Activated CD8-positive, alpha-beta memory T cell treated with anti-CD3 and anti-CD28 coated beads for 36 hours (primary cell): ENCODE measurements around the gene ACTG1. TPM values are rescaled to one million over a fixed set of nuclear protein-coding genes. Genes with fewer than 3 reads are reported as not detected.

Source experiments
- CTCF ChIA-PET: fragments of 350-600 bp; sonication (Branson Sonifier 250); formaldehyde crosslinking; loops from one replicate; lab custom pipeline; 2021; ENCODE audit warnings: antibody characterized with exemption; lab: Charles Lee
- POLR2A ChIA-PET: fragments of 350-600 bp; sonication (Branson Sonifier 250); formaldehyde crosslinking; loops from one replicate; lab custom pipeline; 2021; ENCODE audit warnings: antibody characterized with exemption; lab: Charles Lee
- total RNA-seq, 2 experiments: library from RNA; stranded (reverse); gene quantifications; one replicate each; pipeline ENCODE4 v1.2.3, GENCODE V29; 2021

Gene ACTG1
- 1,000 to 10,000 TPM; 4,757 to 4,840 TPM for total RNA-seq

GRCh38 chr17:81512562-81513371 is at the start of gene ACTG1:
TSS of gene ACTG1 (minus strand) at chr17:81512799. CDS start at chr17:81512354, 445 bp downstream.
- ChIA-PET POLR2A (interaction anchor here (0.6 to 1.5 kb wide), 4 partner anchors 24 to 1255 kb away, joined by 3 to 4 read pairs (median 4); partner anchors contain the start of gene FAAP100), CTCF (interaction anchor here (1.1 kb wide), 1 partner anchor 152 kb away, joined by 3 read pairs; no protein-coding TSS in a partner anchor)

- ChIA-PET POLR2A (no interaction called here), CTCF (no interaction called here)
These were observed 48.9 kb upstream of the ACTG1 start for GRCh38 chr17:81561494-81561885.

DNA sequence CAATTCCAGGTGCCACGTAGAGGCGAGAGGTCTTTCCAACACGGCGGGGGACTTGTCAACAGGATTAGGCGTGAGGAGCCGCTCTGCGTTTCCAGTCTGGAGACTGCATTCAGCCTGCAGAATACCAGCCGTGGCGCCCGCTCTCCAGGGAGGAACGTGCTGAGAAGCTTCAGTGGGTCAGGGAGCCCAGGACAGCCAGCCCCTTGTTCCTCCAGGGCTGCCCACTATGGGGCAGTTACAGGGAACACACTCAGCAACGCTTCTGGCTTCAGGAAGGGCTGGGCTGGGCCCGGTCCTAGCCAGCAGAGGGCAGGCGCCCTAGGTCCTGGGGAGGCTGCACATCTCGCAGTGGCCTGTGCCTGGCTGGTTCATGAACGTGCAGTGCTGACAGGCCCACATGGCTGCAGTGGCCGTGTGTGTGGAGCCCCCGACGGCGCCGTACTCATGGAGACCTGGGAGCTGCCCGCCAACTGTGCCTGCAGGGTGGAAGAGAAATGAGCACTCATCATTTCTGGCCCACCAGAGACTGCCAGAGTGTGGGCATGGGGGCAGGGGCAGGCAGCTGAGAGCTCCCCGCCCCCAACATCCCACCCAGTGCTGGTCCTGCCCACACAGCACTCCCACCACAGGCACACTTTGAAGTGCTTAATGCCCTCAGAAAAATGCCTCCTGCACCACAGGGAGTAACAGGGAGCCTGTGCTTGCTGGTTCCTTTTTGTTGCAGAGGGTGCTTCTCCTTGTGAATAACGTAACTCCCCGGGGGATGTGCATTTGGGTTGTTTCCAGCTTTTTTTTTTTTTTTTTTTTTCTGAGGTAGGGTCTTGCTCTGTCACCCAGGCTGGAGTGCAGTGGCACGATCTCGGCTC is 46.6 kb upstream of the ACTG1 start:
- POLR2A ChIA-PET = interaction anchor here (0.7 kb wide), 1 partner anchor 108 kb away, joined by 6 read pairs; no protein-coding TSS in a partner anchor

DNA sequence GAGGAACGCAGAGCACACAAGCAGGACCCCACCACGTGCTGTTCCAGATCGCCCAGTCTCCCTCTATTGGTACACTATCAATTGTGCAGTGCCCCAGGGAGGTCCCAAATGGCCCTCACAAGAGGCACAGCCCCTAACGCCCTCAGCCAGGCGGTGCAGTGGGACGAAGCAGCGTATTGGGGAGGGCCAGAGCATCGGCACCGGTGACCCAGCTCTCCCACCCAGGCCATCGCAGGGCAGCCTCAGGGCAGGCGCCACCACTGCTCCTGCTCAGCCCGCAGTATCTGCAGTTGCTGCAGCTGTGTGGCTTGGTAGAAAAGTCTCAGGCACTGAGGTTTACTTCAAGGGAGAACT is 45.5 kb upstream of the ACTG1 start:
- ChIA-PET POLR2A (no interaction called here), CTCF (no interaction called here)

More for the DNA sequence above, 46.6 kb upstream of the ACTG1 start:
- CTCF ChIA-PET = interaction anchor here (0.7 kb wide), 1 partner anchor 140 kb away, joined by 4 read pairs; no protein-coding TSS in a partner anchor

DNA sequence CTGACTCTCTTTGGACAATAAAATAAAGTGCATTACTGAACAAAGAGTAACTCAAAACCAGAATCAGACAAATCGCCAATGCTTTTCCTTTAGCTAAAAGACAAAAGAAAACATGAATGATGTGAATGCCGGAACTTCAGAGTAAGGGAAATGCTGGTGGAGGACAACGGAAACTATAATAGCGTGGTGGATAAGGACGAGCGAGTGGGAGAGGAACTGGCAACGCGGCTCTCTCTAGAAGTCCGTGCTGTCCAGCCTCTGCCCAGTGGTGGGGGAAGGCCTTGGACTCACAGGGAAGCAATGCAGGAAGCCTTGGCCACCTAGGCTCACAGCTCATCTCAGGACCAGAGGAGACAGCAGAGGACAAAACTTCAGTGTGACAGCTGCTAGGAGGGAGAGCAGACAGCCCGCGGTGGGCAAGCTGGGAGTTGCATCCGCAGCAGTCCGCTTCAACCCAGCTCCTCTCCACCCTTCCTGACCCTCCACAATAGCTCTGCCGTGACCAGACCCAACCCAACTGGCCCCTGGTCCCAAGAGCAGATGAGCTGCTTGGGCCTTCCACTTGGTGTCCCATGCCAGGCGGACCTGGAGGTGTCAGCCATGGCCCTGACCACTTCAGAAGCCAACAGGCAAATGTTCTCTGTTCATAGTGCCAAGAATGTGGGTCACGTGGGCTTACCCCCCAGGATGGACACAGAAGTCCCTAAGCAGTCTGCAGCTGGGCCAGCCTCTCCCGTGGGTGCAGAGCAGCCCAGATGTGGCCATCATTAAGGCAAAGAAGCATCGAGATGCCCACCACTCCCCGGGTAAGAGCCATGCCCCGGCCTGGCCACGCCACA is 44.9 kb upstream of the ACTG1 start:
- POLR2A ChIA-PET = no interaction called here
- CTCF ChIA-PET = no interaction called here

DNA sequence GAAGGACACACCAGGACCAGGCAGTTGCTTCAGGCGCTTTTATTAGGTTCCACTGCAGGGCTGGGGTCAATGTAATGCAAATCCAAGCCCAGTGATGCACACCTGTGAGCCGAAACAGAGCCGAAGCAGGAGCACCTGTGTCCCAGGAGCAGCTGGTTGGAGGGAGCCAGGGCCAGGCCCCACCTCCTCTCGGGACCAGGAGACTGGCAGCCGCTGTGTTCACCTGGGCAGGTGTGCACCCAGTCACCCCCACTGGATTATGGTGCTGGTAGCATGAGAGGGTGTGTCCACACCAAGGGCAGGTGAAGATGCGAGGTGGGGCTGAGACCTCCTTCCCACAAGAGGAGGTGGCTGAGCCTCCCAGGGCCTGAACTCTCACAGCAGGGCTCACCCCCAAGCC is 44.3 kb upstream of the ACTG1 start:
- ChIA-PET CTCF (no interaction called here), POLR2A (no interaction called here)

DNA sequence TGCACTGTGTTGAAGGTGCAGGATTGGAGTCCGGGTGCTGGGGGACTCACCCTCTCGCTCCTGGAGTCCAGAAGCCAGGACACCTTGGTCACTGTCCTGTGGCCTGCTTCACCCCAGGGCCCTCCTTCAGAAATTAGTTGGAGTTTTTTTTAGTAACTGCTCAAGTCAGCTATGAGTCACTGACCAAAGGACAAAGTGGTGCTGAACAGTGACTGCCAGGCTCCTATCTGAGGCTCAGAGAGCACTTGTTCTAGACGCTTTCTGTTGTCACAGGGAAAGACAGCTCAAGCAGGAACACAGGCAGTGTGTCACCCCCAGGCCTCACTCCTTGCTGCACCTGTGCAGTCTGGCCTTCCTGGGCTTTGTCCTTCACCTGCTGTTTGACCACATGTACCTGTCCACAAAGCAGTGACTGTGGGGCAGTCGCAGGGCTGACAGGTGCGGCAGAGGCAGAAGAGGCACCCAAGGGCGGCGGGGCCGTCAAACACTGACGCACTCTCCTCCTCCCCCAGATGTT is 43.6 kb upstream of the ACTG1 start:
- ChIA-PET CTCF (interaction anchor here (1.4 kb wide), 1 partner anchor 10 kb away, joined by 4 read pairs; no protein-coding TSS in a partner anchor), POLR2A (no interaction called here)

DNA sequence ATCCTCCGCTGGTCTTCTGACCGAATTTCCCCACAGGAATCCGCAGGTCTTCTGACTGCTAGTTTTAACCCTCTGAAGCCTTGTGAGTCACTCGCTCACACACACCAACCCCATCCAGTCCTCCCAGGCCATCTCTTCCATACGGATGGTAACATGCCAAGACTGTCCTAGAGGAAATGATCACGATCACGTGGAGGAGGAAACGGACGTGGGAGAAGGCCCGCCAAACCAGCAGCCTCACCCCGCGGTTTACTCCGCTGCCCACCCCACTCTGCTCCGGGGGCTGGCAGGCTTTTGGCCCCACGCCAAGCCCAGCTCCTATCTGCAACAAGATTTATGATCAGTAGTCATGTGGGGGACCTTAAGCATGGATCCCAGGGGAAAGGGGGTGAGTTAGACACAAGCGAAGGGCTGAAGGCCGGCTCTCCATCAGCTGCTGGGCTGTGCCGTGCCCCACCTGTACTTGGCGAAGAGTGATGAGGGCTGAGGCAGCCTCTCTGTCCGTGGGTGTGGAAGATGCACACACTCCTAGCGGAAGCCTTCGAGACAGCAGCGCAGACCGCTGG is 41.1 kb upstream of the ACTG1 start:
- ChIA-PET POLR2A (no interaction called here), CTCF (interaction anchor here (0.9 to 1.2 kb wide), 2 partner anchors 47 to 77 kb away, joined by 3 to 4 read pairs; no protein-coding TSS in a partner anchor)

- ChIA-PET POLR2A (interaction anchor here (1.0 to 1.4 kb wide), 4 partner anchors 19 to 314 kb away, joined by 3 to 4 read pairs (median 4); partner anchors contain the start of genes NDUFAF8 and TEPSIN), CTCF (interaction anchor here (0.8 to 1.4 kb wide), 4 partner anchors 33 to 130 kb away, joined by 3 to 4 read pairs (median 3); partner anchors contain the start of genes ARL16 and HGS)
These were observed 40.5 kb upstream of the ACTG1 start for GRCh38 chr17:81553018-81553615.

DNA sequence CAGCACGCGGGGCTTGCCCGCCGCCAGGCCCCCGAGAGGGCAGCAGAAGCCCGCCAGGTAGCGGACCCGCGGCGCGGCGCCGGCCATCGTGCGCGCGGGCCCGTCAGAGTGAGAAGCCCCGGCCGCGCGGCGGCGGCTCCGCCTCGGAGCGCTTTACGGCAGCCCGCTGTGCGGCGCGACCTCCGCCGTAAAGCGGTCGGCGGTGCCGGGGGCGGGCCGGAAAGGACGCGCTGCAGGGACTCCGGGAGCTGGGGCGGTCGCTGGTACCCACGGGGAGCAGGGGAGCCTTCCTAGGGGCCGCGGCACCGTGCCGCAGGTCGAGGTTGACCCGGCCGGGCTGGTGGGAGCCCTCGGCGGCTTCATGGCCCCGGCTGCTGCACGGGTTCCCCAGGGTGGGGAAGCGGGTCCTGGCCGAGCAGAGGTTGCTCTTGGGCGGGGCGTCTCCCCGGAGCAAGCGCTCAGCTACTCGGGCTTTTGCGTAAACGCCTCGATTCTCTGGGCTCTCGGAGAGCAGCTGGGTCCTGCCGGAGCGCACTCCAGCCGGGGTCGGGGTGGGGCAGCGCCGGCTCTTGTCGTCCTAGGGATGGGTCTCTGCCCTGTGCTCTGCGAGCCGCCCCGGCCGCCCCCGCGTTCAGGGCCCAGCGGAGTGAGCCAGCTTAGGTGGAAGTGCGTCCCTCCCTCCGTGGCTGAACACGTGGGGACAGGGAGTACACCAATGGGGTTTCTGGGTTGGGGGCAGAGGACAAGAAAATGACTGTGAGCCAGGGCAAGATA is 39.8 kb upstream of the ACTG1 start, which contains the start of gene FAAP100:
Gene FAAP100 (minus strand): TSS at position 110 of the 774 bp plus-strand sequence. CDS start 23 bp downstream, at position 87.
- ChIA-PET CTCF (interaction anchor here (0.8 to 1.4 kb wide), 4 partner anchors 32 to 131 kb away, joined by 3 to 4 read pairs (median 3); partner anchors contain the start of genes ARL16 and HGS), POLR2A (interaction anchor here (0.5 to 1.4 kb wide), 8 partner anchors 9 to 313 kb away, joined by 3 to 4 read pairs (median 4); partner anchors contain the start of genes NDUFAF8 and TEPSIN)

DNA sequence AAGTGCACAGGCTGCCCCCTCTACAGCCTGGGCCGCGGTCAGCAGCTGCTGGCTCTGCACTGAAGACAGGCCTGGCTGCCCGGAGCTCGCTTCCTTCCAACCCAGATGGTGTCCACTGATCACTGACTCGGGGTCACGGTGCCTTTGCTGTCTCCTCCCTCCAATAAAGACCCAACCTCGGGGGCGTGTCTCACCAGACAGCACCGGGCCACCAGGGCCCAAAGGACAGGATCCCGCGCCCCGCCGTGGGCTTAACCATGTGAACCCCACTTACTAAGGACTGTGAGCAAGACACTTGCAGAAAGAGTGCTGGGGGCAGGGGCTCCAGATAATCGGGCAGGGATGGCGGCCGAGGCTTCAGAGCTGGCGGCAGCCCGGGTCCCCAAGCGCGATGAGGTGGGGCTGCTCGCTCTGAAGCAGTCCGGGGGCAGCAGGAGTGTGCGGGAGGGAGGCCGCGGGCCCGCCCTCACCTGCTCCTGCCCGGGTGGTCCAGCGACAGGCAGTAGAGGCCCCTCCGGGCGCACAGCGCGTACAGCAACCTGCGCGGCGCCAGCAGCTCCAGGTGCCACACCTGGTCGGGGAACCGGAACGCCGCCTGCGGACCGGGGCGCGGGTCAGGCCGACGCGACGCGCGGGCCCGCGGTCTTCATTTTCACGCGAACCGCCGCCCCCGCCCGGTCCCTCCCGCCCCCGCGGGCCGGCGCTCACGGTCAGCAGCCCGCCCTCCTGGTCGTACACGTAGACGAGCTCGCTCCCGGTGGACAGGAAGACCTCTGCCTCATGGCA is 39.1 kb upstream of the ACTG1 start:
- POLR2A ChIA-PET = interaction anchor here (0.5 to 1.4 kb wide), 6 partner anchors 9 to 46 kb away, joined by 3 to 4 read pairs (median 4); no protein-coding TSS in a partner anchor

DNA sequence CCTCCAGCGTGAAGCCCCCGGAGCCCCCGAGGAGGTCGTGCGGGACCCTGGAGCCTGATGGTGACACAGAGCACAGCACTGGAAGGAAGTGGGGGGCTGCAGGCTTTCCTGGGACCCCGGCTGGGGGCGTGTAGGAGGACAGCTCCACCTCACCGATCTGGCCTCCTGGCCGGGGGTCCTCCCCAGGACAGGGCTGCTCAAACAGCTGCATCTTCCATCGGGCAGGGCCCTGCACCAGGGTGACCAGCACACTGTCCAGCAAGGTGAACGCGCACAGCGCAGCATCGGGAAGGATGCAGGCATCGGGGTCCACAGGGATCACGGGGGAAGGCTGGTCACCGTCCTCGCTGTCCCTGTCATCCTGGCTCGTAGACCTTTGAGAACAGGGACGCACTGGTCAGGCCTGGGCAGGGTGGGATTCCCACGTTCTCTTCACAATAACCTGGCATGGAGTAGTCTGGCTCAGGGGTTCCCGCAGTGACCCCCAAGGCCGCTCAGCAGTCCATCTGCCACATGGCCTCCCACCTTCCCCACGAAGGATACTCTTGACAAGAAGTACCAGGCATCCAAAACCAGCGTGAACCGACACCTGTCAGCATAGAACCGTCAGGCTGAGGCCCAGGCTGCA is 38.3 kb upstream of the ACTG1 start:
- ChIA-PET CTCF (interaction anchor here (0.8 kb wide), 1 partner anchor 13 kb away, joined by 3 read pairs; no protein-coding TSS in a partner anchor), POLR2A (no interaction called here)

More for the DNA sequence above, 39.1 kb upstream of the ACTG1 start:
- CTCF ChIA-PET = interaction anchor here (1.4 kb wide), 1 partner anchor 132 kb away, joined by 3 read pairs; the partner anchor contains the start of genes ARL16 and HGS

- ChIA-PET POLR2A (no interaction called here), CTCF (interaction anchor here (0.8 kb wide), 1 partner anchor 13 kb away, joined by 3 read pairs; no protein-coding TSS in a partner anchor)
These were observed 37.7 kb upstream of the ACTG1 start for GRCh38 chr17:81550285-81550684.

DNA sequence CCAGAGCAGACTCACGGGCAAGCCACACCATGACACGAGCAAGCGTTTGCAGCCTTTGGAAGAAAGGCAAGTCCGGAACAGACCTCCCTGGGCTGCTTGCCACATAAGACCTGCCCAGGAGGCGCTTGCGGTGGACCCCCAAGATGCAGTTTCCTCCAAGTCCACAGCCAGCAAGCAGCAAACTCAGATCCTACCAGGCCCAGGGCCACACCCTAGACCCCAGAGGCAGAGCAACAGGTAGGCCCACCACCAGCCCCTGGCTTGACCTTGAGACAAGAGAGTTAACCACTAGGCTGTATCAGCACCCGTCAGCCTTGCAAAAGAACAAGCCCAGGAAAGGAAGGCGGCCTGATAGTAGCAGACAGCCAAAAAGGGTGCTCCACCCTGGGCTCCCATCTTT is 37.2 kb upstream of the ACTG1 start:
- CTCF ChIA-PET = no interaction called here
- POLR2A ChIA-PET = no interaction called here

GRCh38 chr17:81549031-81549557 is 36.5 kb upstream of the ACTG1 start:
- CTCF ChIA-PET = no interaction called here

More at GRCh38 chr17:81549031-81549557, 36.5 kb upstream of the ACTG1 start:
- POLR2A ChIA-PET = no interaction called here
